ENCODE data around the gene NHLH1.
"Not testable (repeated sequence)": the region's sequence is repeated elsewhere in the genome, so short reads cannot be mapped to it uniquely, and the experiment has no call there.

NHLH1 gene

GRCh38 chr1:160377585-160378206 is 10.8 kb downstream of the NHLH1 start:
- no peak overlapping the region for H3K4me3 ChIP-seq
- H3K27ac ChIP-seq = no peak overlapping the region
- no peak overlapping the region for H3K9ac ChIP-seq (ENCODE audit: insufficient read length)
- H3K9me3 ChIP-seq (ENCODE audit: low read depth, low read length) = no peaks in the 10 kb centered on the region
- no peak for TF ChIP-seq EZH2 (IDR thresholded peaks at IDR 0.05)
- no peak for TF ChIP-seq FOXP2 (optimal IDR thresholded peaks at IDR 0.05; ENCODE audit: control extremely low read depth, extremely low read length, insufficient read depth)
- no peak for TF ChIP-seq POLR2AphosphoS5 (IDR thresholded peaks at IDR 0.05; ENCODE audit: borderline replicate concordance, low read depth, low read length)
- no peaks in the 10 kb centered on the region for H3K36me3 ChIP-seq (ENCODE audit: insufficient read depth, low read length)
- no peak for DNase-seq (ENCODE audit: low read depth, low spot score)

- H3K4me3 ChIP-seq; H3K36me3 ChIP-seq (ENCODE audit: insufficient read depth, low read length); DNase-seq (ENCODE audit: low read depth, low spot score); H3K9me3 ChIP-seq (ENCODE audit: low read depth, low read length); H3K9ac ChIP-seq (ENCODE audit: insufficient read length); H3K27ac ChIP-seq: not testable (repeated sequence)
Observed at GRCh38 chr1:160384812-160385211, 17.9 kb downstream of the NHLH1 start.

- DNase-seq (ENCODE audit: low read depth, low spot score); H3K9me3 ChIP-seq (ENCODE audit: low read depth, low read length); H3K9ac ChIP-seq (ENCODE audit: insufficient read length); H3K36me3 ChIP-seq (ENCODE audit: insufficient read depth, low read length); H3K4me3 ChIP-seq; H3K27ac ChIP-seq: not testable (repeated sequence)
Observed at GRCh38 chr1:160388406-160388805, 21.5 kb downstream of the NHLH1 start.

- H3K27ac ChIP-seq = no peak overlapping the region
Observed at GRCh38 chr1:160394673-160395072, 27.8 kb downstream of the NHLH1 start.

GRCh38 chr1:160397651-160398050 is 30.8 kb downstream of the NHLH1 start:
- DNase-seq (ENCODE audit: low read depth, low spot score) = no peak
- TF ChIP-seq EZH2 (IDR thresholded peaks at IDR 0.05) (no peak), POLR2AphosphoS5 (IDR thresholded peaks at IDR 0.05; ENCODE audit: borderline replicate concordance, low read depth, low read length) (no peak), FOXP2 (optimal IDR thresholded peaks at IDR 0.05; ENCODE audit: control extremely low read depth, extremely low read length, insufficient read depth) (no peak)
- Histone ChIP-seq H3K9ac (ENCODE audit: insufficient read length) (no peak overlapping the region), H3K9me3 (ENCODE audit: low read depth, low read length) (no peaks in the 10 kb centered on the region), H3K27ac (no peak overlapping the region), H3K36me3 (ENCODE audit: insufficient read depth, low read length) (no peaks in the 10 kb centered on the region), H3K4me3 (no peak overlapping the region)

More at GRCh38 chr1:160394673-160395072, 27.8 kb downstream of the NHLH1 start:
- DNase-seq (ENCODE audit: low read depth, low spot score) = no peak
- TF ChIP-seq POLR2AphosphoS5 (IDR thresholded peaks at IDR 0.05; ENCODE audit: borderline replicate concordance, low read depth, low read length) (no peak), FOXP2 (optimal IDR thresholded peaks at IDR 0.05; ENCODE audit: control extremely low read depth, extremely low read length, insufficient read depth) (no peak), EZH2 (IDR thresholded peaks at IDR 0.05) (no peak)
- H3K36me3 ChIP-seq (ENCODE audit: insufficient read depth, low read length) = no peaks in the 10 kb centered on the region
- H3K9ac ChIP-seq (ENCODE audit: insufficient read length) = no peak overlapping the region
- no peak overlapping the region for H3K4me3 ChIP-seq
- no peaks in the 10 kb centered on the region for H3K9me3 ChIP-seq (ENCODE audit: low read depth, low read length)

GRCh38 chr1:160398823-160399222 is 32.0 kb downstream of the NHLH1 start:
- no peaks in the 10 kb centered on the region for H3K36me3 ChIP-seq (ENCODE audit: insufficient read depth, low read length)
- no peak overlapping the region for H3K4me3 ChIP-seq
- H3K27ac ChIP-seq = no peak overlapping the region
- H3K9me3 ChIP-seq (ENCODE audit: low read depth, low read length) = no peaks in the 10 kb centered on the region
- TF ChIP-seq POLR2AphosphoS5 (IDR thresholded peaks at IDR 0.05; ENCODE audit: borderline replicate concordance, low read depth, low read length) (no peak), FOXP2 (optimal IDR thresholded peaks at IDR 0.05; ENCODE audit: control extremely low read depth, extremely low read length, insufficient read depth) (no peak), EZH2 (IDR thresholded peaks at IDR 0.05) (no peak)
- no peak overlapping the region for H3K9ac ChIP-seq (ENCODE audit: insufficient read length)
- no peak for DNase-seq (ENCODE audit: low read depth, low spot score)

GRCh38 chr1:160399544-160400222 is 32.8 kb downstream of the NHLH1 start:
- H3K36me3 ChIP-seq (ENCODE audit: insufficient read depth, low read length) = no peaks in the 10 kb centered on the region
- no peaks in the 10 kb centered on the region for H3K9me3 ChIP-seq (ENCODE audit: low read depth, low read length)
- no peak for TF ChIP-seq POLR2AphosphoS5 (IDR thresholded peaks at IDR 0.05; ENCODE audit: borderline replicate concordance, low read depth, low read length)
- no peak for TF ChIP-seq FOXP2 (optimal IDR thresholded peaks at IDR 0.05; ENCODE audit: control extremely low read depth, extremely low read length, insufficient read depth)
- no peak for TF ChIP-seq EZH2 (IDR thresholded peaks at IDR 0.05)
- H3K9ac ChIP-seq (ENCODE audit: insufficient read length) = peak overlapping the region; percentile 88
- 0 out of 2 replicates have a peak overlapping the region, but pooled peaks have one; percentile 57 for H3K27ac ChIP-seq
- DNase-seq (ENCODE audit: low read depth, low spot score) = no peak
- peak overlapping the region; percentile 88 for H3K4me3 ChIP-seq

GRCh38 chr1:160400223-160400645 is 33.4 kb downstream of the NHLH1 start, which contains the start of gene VANGL2:
TSS of gene VANGL2 (plus strand) at chr1:160400564. CDS start at chr1:160415838, 15,274 bp downstream.
- Histone ChIP-seq H3K9ac (ENCODE audit: insufficient read length) (peak within 1 kb of the TSS; percentile 89), H3K27ac (0 out of 2 replicates have a peak within 1 kb of the TSS, but pooled peaks have one; percentile 57), H3K36me3 (ENCODE audit: insufficient read depth, low read length) (no peaks in the 10 kb centered on the region), H3K4me3 (peak within 1 kb of the TSS; percentile 88), H3K9me3 (ENCODE audit: low read depth, low read length) (no peaks in the 10 kb centered on the region)
- TF ChIP-seq EZH2 (IDR thresholded peaks at IDR 0.05) (no peak), POLR2AphosphoS5 (IDR thresholded peaks at IDR 0.05; ENCODE audit: borderline replicate concordance, low read depth, low read length) (peak; percentile 73)
- DNase-seq (ENCODE audit: low read depth, low spot score) = no peak
